GM19193 (cell line): ENCODE data around the gene CENPP.

Source experiments
- POLR2A ChIP-seq: IDR thresholded peaks from 4 replicates; pipeline ENCODE4 v1.6.1; 2011; ENCODE audit not compliant: insufficient read depth, insufficient read length; ENCODE audit errors: extremely low read depth

CENPP gene

DNA sequence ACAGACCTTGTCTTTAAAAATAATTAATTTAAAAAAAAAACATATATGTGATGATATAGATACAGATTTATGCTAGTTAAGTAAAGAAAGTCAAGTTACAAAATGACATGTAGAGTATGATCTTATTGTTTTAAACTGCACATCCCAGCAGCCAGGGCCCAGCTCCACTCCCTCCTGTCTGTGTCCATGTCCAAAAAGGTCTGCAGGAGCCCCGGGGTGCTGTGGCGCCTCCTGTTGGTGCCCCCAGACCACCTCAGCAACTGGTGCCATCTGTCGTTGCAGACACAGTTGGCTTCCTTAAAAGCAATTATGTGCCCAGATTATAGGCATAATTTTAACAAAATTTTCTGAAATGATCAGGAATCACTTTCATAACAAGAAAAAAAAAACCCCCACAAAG, 310.9 kb downstream of the CENPP start:
- TF ChIP-seq POLR2A = no peak

DNA sequence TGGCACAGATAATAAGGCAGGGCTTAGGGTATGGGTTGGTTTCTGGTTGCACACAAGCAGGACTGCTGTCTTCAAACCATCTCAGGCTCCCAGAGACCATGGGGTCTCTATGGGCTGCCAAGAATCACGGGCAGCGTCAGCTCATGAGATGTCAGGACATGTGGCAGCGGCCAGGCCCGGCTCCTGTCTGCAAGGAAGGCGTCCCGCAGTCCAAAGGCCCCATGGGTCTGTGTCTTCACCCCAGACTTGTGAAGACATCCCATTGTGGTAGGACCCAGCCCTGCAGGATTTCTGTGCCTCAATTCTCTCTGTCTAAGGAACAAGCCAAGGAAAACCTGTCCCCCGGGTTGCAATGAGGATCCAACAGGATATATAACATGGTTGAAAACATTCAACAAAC, 311.6 kb downstream of the CENPP start:
- no peak for TF ChIP-seq POLR2A

DNA sequence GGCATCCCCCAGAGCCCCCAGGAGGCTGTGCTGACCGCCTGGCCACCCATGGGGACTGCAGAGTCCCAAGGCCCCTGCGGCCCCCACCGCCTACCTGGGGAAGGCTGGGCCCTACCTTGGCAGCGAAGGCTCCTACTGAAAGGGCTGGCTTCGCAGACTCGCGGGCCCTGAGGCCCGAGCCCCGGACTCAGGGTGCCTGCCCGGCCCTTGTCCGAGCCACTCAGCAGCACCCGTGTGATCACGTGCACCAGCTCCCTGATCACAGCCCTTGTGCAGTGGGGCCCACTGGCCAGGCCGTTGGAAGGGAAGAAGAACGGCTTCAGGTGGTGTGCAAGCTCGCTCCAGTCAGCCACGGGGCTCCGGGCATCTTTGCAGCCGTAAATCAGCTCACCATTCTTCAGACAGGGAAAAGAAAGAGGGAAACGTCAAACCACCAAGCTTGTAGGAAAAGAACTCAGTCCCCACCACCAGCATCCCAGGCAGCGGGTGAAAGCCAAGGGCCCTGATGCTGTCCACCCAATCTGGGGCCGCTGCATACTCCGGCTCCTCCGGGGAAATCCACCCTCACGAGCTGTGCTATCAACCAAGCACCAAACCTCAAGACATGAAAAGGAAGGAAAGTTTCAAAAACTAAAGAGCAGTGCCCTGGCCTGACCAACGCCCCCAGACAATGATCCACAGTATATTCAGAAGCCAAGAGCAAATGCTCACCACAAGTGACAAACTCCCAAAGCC, 312.3 kb downstream of the CENPP start:
- TF ChIP-seq POLR2A = no peak

DNA sequence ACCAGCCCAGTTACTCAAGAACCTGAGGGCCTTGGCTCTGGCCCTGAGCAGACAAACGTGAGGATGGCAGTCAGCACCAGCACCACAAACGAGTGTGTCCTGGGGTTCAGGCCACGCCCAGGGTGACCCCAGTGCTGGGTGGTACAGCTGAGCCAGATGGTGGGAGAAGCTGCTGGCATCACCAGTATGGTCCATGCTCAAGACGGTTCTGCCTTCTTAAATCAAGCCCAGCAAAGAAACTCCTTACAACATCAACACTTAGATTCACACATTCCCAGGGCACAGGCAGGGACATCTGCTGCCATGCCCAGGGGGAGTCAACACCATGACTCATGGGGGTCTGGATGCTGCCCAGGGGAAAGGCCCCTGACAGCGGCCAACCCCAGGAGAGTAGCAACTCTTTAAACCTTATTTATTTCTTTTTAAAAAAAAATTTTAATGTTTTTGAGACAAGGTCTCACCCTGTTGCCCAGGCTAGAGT, 312.9 kb downstream of the CENPP start:
- no peak for TF ChIP-seq POLR2A

DNA sequence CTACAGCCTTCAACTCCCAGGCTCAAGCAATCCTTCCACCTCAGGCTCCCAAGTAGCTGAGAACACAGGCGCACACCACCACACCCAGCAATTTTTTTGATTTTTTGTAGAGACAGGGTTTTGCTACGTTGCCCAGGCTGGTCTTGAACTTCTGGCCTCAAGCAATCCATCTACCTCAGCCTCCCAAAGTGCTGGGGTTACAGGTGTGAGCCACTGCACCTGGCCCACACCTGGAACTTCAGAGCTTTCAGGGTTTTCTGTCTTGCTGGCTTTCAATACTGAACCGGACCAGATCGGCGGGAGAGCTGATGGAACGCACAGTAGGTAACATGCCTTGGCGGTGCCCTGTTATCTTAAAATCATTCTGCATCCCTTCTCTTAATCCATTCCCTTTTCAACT, 313.4 kb downstream of the CENPP start:
- TF ChIP-seq POLR2A = no peak

DNA sequence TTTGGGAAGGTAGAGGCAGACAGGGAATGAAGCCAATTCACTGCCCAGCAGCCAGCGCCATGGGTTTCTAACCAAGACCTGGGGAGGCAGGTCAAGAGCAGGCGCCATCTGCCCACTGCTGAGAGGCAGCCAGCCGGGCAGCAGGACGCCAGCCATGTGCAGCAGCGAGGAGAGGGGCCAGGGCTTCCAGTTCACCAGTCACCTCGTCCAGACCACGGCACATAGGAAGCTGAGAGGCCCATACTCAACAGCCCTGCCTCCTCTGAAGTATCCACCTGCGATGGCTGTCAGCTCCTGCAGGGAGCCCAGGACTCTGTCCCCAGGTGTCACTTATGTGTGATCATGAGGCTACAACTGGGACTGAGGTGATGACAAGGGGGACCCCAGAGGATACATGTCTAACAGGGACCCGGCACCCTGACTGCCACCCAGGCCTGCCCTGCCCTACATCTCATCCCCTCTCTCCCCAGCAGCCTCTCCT, 314.1 kb downstream of the CENPP start:
- TF ChIP-seq POLR2A = no peak

DNA sequence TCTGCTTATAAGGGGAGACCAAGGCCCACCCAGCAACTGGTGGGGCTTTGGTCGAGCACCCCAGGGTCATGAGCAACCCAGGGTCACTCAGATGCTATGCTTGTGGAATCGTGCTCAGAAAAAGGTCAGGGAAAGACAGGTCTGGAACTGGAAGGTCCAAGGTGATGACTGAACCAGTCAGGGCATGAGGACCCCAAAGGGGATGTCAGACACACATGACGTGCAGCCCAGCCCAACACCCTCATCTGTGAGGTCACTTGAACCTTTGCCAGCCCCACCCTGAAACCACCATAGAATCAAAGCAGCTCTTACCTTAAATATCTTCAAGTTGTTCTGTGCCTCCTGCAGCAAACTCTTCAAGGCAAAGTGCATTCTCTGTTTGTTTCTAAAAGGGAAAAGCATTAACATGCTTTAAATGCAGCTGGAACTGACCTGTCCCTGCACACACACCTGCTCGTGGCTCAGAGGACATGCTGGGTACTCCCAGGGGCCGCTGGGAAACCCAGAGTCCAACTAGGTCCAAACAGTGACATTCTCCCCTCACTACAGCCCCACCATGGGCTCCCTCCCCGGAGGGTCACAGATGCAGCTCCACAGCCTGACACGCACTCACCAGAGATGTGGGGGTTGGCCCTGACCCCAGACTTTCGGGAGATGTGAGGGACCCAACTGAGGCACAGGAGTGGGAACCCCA, 314.8 kb downstream of the CENPP start:
- TF ChIP-seq POLR2A = no peak

DNA sequence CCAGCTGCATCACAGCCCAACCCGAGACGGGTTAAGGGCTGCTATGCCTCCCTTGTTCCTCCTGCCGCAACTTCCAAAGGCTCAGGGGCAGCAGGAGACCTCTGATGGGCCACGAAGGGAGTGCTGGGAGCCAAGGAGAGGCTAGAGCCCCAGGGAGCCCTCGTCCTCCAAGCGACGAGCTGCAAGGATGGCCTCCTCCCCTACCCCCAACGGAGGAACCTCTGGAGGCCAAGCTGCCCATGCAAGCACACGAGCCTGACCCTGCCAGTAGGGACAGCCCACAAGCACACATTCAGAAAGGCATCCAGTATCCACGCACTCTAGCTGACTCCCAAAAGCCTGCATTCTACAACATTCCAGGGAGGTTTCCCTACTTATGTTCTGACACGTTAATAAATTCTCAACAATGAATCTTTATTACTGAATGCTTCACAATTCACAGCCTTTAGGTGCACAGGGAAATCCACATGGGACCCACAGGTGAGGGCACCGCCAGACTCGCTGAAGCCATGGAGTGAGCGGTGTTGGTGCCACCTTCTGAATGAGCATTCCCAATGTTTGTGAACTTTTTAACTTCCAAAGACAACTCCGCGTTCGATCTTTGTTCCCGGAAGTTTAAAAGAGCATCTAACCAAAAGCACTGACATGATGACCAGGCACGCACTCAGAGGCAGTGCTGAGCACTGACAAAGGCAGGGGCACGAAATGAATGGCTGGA, 315.5 kb downstream of the CENPP start:
- no peak for TF ChIP-seq POLR2A

DNA sequence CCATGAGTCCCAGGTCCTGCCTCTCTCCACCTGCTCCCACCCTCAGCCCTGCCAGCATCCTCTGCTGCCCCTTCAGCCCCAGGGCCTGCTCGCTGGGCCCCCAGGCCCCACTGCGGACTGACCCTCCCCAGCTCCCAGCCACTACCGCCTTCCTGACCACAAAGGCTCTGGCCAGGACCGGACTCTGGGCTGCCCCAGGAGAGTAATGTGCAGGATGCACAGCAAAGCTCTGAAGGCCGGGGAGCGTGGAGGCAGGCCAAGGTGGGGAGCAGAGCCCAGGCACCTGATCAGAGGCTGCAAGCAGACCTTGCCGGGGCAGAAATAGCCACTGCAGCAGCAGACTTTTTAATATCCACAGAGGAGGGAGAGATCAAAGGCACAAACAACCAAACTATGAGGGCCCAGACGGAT, 316.3 kb downstream of the CENPP start:
- TF ChIP-seq POLR2A = no peak

DNA sequence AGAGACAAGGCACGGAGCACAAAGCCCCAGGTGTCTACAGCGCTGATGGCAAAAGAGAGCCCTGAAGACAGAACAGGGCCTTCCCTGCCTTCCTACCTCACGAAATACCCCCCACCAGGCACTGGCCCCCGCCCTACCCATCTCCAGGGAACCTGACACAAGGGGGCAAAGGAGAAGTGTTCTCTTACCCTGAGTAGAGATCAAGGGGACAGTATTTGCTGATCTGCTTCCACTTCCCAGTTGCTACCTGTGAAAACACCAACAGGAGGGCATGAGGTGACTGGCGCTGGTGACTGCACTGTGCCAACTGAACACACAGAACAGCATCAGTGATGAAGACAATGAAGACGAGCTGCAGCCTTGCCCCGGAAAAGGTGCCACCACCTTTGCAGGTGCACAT, 316.8 kb downstream of the CENPP start:
- TF ChIP-seq POLR2A = no peak

DNA sequence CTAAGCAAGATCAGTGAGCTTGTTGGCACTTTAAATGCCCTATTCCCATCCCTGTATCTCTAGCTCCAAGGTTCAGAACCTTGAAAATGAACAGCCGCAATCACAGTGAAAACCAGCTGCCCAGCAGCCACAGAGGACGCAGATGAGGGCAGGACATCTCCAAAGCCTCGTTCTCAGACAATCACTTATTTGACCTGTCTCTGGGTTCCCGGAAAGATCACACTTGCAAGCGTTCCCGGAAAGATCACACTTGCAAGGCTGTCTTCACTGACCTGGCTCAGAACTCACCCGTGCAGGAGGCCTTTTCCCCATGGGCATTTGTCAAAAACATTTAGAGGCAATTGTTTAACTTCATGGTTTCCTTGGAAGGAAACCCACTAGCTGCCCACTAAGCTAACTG, 318.5 kb downstream of the CENPP start:
- no peak for TF ChIP-seq POLR2A

DNA sequence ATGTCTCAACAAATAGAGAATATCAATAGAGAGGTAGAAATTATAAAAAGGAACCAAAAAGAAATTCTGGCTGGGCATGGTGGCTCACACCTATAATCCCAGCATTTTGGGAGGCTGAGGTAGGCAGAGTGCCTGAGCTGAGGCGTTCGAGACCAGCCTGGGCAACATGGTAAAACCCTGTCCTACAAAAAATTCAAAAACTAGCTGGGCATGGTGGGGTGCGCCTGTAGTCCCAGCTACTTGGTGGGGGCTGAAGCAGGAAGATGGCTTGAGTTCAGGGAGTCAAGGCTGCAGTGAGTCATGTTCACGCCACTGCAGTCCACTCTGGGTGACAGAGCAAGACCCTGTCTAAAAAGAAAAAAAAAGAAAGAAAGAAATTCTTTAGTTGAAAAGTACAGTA, 319.3 kb downstream of the CENPP start:
- TF ChIP-seq POLR2A = no peak

DNA sequence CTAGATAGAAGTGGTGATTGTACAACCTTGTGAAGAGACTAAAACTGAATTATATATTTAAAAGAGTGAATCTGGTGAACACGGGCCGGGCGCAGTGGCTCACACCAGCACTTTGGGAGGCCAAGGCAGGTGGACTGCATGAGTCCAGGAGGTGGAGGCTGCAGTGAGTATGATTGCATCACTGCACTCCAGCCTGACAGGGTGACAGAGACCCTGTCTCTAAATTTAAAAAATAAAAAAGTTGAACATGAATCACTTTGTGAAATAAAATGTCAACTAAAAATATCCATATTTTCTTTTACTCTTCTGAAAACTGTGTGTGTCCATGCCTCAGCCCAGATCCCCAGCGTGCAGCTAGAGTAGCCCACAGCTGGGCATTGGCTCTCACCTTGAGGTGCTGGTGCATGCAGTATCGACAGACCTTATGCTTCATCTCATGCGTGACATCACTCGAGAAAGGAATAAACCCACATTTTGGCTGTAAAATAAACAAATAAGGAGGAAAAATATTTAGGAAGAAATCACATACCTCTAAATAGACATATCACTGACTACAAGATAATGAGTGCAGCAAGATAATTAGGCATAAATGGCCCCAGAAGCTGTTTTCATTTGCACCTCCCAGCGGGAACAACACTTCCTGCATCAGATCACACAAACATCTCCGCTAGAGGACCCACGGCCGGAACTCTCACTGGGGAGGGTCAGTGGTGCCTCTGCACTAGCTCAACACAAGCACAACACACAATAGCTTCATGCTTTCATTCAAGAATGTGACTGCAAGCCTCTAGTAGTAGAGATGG, 322.1 kb downstream of the CENPP start:
- no peak for TF ChIP-seq POLR2A

DNA sequence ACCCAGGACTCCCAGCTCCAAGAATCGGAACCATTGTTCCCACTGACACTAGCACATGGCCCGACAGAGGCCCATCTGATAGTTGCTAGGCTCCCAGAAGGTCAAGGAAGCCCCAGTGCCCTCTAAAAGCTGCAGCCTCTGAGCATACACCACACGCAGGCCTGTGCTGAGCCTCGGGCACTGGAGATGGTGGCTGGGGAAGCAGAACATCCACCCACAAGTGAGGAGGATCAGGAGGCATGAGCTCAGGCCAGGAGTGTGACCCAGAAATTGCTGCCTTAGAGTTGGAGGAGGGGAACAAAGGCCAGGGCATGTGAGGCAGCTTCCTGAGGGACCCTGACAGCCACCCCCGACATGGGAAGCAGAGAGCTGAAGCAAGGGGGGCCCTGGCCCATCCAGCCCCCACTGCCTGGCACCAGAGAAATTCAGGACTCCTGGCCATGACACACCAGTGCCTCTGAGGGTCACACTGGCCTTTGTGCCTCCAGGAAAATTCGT, 322.8 kb downstream of the CENPP start:
- no peak for TF ChIP-seq POLR2A
